Panc1 (cell line): ENCODE measurements around the gene A2M.

Experiments used
- POLR2AphosphoS5 ChIP-seq: IDR thresholded peaks from 2 replicates; pipeline ENCODE4 v1.6.1; 2012; ENCODE audit warnings: mild to moderate bottlenecking, low read depth, low read length, moderate library complexity
- SIN3A ChIP-seq: IDR thresholded peaks from 2 replicates; pipeline ENCODE4 v1.6.1; 2012; ENCODE audit warnings: low read depth, mild to moderate bottlenecking, low read length, moderate library complexity, borderline replicate concordance; ENCODE audit not compliant: insufficient read depth
- TCF7L2 ChIP-seq: IDR thresholded peaks from 2 replicates; pipeline ENCODE4 v1.6.1; 2011; ENCODE audit warnings: mild to moderate bottlenecking, low read depth, low read length, inconsistent platforms
- TF ChIP-seq, protein P1 (sequence below): fragments of 450-650 bp; IDR thresholded peaks from 2 replicates; pipeline ENCODE4 v1.5.1; 2017; ENCODE audit warnings: mild to moderate bottlenecking
- TF ChIP-seq, protein P2 (sequence below), 2 experiments: IDR thresholded peaks; 2 replicates each; pipeline ENCODE4 v1.6.1; 2011 to 2012; ENCODE audit warnings: low read depth in 2 of 2, control low read depth in 1 of 2, low read length in 1 of 2, mild to moderate bottlenecking in 1 of 2, moderate library complexity in 1 of 2; ENCODE audit not compliant: insufficient read depth in 1 of 2

DNA sequence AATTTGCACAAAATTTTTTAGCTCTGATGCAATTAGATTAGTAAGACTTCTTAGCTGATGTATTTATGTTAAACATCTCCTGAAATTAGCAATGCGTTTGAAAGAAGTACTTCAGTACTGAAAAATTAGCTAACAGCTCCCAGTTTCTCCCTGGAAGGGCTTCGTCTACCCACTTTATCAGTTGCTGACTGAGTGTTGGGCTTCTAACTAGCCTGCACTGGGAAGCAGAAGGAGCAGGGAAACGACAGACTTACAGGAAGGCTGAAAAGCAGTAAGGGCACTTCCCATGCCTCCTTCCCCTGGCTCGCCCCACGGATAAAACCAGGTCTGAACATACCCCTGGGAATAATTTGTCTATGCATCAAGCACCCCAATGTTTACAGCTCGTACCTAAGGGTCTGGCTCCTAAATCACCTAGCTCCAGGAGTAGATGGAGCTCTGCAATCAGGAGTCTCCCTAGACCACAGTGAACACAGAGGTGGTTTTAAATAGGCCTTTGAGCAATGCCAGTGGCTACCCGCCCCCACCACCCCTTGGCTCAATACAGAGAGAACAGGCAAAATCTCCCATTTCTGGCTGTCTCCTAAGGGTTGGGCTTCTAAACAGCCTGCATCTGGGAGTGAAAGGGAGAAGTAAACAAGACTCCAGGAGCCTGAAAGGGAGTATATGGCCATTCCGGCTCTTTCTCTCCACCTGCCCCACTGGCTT lies 23.7 kb downstream of the A2M start:
- TF ChIP-seq, protein P1, sequence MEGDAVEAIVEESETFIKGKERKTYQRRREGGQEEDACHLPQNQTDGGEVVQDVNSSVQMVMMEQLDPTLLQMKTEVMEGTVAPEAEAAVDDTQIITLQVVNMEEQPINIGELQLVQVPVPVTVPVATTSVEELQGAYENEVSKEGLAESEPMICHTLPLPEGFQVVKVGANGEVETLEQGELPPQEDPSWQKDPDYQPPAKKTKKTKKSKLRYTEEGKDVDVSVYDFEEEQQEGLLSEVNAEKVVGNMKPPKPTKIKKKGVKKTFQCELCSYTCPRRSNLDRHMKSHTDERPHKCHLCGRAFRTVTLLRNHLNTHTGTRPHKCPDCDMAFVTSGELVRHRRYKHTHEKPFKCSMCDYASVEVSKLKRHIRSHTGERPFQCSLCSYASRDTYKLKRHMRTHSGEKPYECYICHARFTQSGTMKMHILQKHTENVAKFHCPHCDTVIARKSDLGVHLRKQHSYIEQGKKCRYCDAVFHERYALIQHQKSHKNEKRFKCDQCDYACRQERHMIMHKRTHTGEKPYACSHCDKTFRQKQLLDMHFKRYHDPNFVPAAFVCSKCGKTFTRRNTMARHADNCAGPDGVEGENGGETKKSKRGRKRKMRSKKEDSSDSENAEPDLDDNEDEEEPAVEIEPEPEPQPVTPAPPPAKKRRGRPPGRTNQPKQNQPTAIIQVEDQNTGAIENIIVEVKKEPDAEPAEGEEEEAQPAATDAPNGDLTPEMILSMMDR = no peak
- TF ChIP-seq POLR2AphosphoS5 (no peak), SIN3A (no peak), TCF7L2 (no peak)
- TF ChIP-seq, protein P2, sequence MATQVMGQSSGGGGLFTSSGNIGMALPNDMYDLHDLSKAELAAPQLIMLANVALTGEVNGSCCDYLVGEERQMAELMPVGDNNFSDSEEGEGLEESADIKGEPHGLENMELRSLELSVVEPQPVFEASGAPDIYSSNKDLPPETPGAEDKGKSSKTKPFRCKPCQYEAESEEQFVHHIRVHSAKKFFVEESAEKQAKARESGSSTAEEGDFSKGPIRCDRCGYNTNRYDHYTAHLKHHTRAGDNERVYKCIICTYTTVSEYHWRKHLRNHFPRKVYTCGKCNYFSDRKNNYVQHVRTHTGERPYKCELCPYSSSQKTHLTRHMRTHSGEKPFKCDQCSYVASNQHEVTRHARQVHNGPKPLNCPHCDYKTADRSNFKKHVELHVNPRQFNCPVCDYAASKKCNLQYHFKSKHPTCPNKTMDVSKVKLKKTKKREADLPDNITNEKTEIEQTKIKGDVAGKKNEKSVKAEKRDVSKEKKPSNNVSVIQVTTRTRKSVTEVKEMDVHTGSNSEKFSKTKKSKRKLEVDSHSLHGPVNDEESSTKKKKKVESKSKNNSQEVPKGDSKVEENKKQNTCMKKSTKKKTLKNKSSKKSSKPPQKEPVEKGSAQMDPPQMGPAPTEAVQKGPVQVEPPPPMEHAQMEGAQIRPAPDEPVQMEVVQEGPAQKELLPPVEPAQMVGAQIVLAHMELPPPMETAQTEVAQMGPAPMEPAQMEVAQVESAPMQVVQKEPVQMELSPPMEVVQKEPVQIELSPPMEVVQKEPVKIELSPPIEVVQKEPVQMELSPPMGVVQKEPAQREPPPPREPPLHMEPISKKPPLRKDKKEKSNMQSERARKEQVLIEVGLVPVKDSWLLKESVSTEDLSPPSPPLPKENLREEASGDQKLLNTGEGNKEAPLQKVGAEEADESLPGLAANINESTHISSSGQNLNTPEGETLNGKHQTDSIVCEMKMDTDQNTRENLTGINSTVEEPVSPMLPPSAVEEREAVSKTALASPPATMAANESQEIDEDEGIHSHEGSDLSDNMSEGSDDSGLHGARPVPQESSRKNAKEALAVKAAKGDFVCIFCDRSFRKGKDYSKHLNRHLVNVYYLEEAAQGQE (IDR thresholded peaks at IDR 0.05; ENCODE audit: insufficient read depth in 1 of 2, low read depth in 2 of 2, low read length in 1 of 2) = no peak
